Heart left ventricle (tissue), 13 donors: ENCODE measurements around the gene TRA2B.

Source experiments
- CTCF ChIP-seq, 12 donors: fragments of 200-600 bp; sonication (generic) in 4 of 12; IDR thresholded peaks; one replicate each; pipeline versions ENCODE4 v1.5.0 to v1.8.0; 2018 to 2022; ENCODE audit warnings: antibody characterized with exemption in 12 of 12, mild to moderate bottlenecking in 5 of 12
- POLR2A ChIP-seq, 2 donors: fragments of 450-650 bp; IDR thresholded peaks; one replicate each; pipeline ENCODE4 v1.6.1; 2017; ENCODE audit warnings: antibody characterized with exemption in 2 of 2, mild to moderate bottlenecking in 2 of 2, moderate library complexity in 2 of 2
- donor health status: ischemic (EF 13 %, LVEDD 7.1; RV severe dilation, severe dysfunction).
- donor health status: DM: no; HTN: yes; CAD: no.
- donor health status: DM: no; HTN: no; CAD: no.
- donor health status: ischemic (EF 25% LVEDD 6.9; RV normal size, moderate dysfunction).
- donor health status: ischemic (EF 25% LVEDD 5.7; RV mildly dilated, moderate dysfunction).
- donor health status: ischemic (EF 35%, LVEDD 5.7; RV mildly dilated, moderate dysfunction).
- donor health status: nonischemic (EF 11% LVEDD 7.7; RV severe dilation, severe dysfunction).
- donor health status: DM: yes; HTN: yes; CAD: no.
- donor health status: PGD.
- donor health status: ischemic (EF 29% LVEDD 5.4; RV normal size, mild dysfunction).
- donor health status: nonischemic (EF 23%, LVEDD 6.1; RV moderate dilation, normal function).

- TF ChIP-seq CTCF (IDR thresholded peaks at IDR 0.05) = no peak
- no peak for TF ChIP-seq POLR2A (IDR thresholded peaks at IDR 0.05)
These were observed 18.4 kb upstream of the TRA2B start for GRCh38 chr3:185956244-185956643.
